ENCODE results near the gene APOBEC4.

GRCh38 chr1:183602510-183602909 is 50.6 kb downstream of the APOBEC4 start:
- no peak for TF ChIP-seq POLR2AphosphoS5 (IDR thresholded peaks at IDR 0.05; ENCODE audit: borderline replicate concordance, low read depth, low read length)
- no peak for TF ChIP-seq EZH2 (IDR thresholded peaks at IDR 0.05)
- no peak for TF ChIP-seq FOXP2 (optimal IDR thresholded peaks at IDR 0.05; ENCODE audit: control extremely low read depth, extremely low read length, insufficient read depth)

Measured in SK-N-MC (cell line).